ENCODE data around the gene PRR36. TPM values are rescaled to one million over a fixed set of nuclear protein-coding genes. Genes with fewer than 3 reads are reported as not detected.
A peak's percentile ranks its signal among the peaks of the same experiment; 100 is the strongest.

The PRR36 gene
- total RNA-seq, 1 experiment from 2014 or later = 3.3 TPM

GRCh38 chr19:7829166-7829520 is 45.0 kb downstream of the PRR36 start:
- no TSS peak for BruUV-seq (replicated peaks)
- CTCF ChIA-PET = no interaction called here

GRCh38 chr19:7823686-7824301 is 50.4 kb downstream of the PRR36 start:
- DNase-seq (ENCODE audit: low spot score) = no peak
- TF ChIP-seq CTCF (conservative IDR thresholded peaks at IDR 0.05; ENCODE audit: low read depth, low read length) = no peak
- TF ChIP-seq EZH2 (IDR thresholded peaks at IDR 0.05; ENCODE audit: borderline replicate concordance, low read depth, low read length, poor library complexity, severe bottlenecking) = no peak
- Histone ChIP-seq H3K4me3 (ENCODE audit: low read depth, low read length, poor library complexity, severe bottlenecking) (no peak overlapping the region), H3K9me3 (ENCODE audit: low read depth, low read length, poor library complexity, severe bottlenecking) (no peaks in the 10 kb centered on the region), H3K36me3 (ENCODE audit: insufficient read depth, low read length, poor library complexity, severe bottlenecking) (no peaks in the 10 kb centered on the region), H3K4me1 (ENCODE audit: insufficient read depth, low read length, poor library complexity, severe bottlenecking) (no peaks in the 10 kb centered on the region), H3K27ac (ENCODE audit: low read depth, low read length, poor library complexity, severe bottlenecking) (no peak overlapping the region), H3K27me3 (replicated peaks; ENCODE audit: insufficient read depth, low read depth, low read length, poor library complexity) (no peaks in the 10 kb centered on the region)
- no TSS peak for BruUV-seq (replicated peaks)
- intact Hi-C loops (cut with micrococcal nuclease; ENCODE audit: unreplicated experiment) = no loop called here
- CTCF ChIA-PET = no interaction called here
- POLR2A ChIA-PET (ENCODE audit: low non-redundant PET) = no interaction called here

More at GRCh38 chr19:7829166-7829520, 45.0 kb downstream of the PRR36 start:
- peak; percentile 18 for DNase-seq (ENCODE audit: low spot score)
- intact Hi-C loops (cut with micrococcal nuclease; ENCODE audit: unreplicated experiment) = no loop called here
- POLR2A ChIA-PET (ENCODE audit: low non-redundant PET) = no interaction called here
- TF ChIP-seq EZH2 (IDR thresholded peaks at IDR 0.05; ENCODE audit: borderline replicate concordance, low read depth, low read length, poor library complexity, severe bottlenecking) (no peak), CTCF (conservative IDR thresholded peaks at IDR 0.05; ENCODE audit: low read depth, low read length) (no peak)
- H3K27ac ChIP-seq (ENCODE audit: low read depth, low read length, poor library complexity, severe bottlenecking) = no peak overlapping the region
- H3K27me3 ChIP-seq (replicated peaks; ENCODE audit: insufficient read depth, low read depth, low read length, poor library complexity) = no peaks in the 10 kb centered on the region
- H3K36me3 ChIP-seq (ENCODE audit: insufficient read depth, low read length, poor library complexity, severe bottlenecking) = no peaks in the 10 kb centered on the region
- peak overlapping the region; percentile 59 for H3K4me3 ChIP-seq (ENCODE audit: low read depth, low read length, poor library complexity, severe bottlenecking)
- H3K4me1 ChIP-seq (ENCODE audit: insufficient read depth, low read length, poor library complexity, severe bottlenecking) = peaks cover 9% of the 10 kb centered on the region
- no peaks in the 10 kb centered on the region for H3K9me3 ChIP-seq (ENCODE audit: low read depth, low read length, poor library complexity, severe bottlenecking)

GRCh38 chr19:7822910-7823515 is 51.2 kb downstream of the PRR36 start:
- no peak for DNase-seq (ENCODE audit: low spot score)
- H3K4me1 ChIP-seq (ENCODE audit: insufficient read depth, low read length, poor library complexity, severe bottlenecking) = no peaks in the 10 kb centered on the region
- TF ChIP-seq EZH2 (IDR thresholded peaks at IDR 0.05; ENCODE audit: borderline replicate concordance, low read depth, low read length, poor library complexity, severe bottlenecking) = no peak
- no peak for TF ChIP-seq CTCF (conservative IDR thresholded peaks at IDR 0.05; ENCODE audit: low read depth, low read length)
- no peaks in the 10 kb centered on the region for H3K27me3 ChIP-seq (replicated peaks; ENCODE audit: insufficient read depth, low read depth, low read length, poor library complexity)
- ChIA-PET POLR2A (ENCODE audit: low non-redundant PET) (no interaction called here), CTCF (no interaction called here)
- H3K9me3 ChIP-seq (ENCODE audit: low read depth, low read length, poor library complexity, severe bottlenecking) = no peaks in the 10 kb centered on the region
- H3K4me3 ChIP-seq (ENCODE audit: low read depth, low read length, poor library complexity, severe bottlenecking) = no peak overlapping the region
- no peak overlapping the region for H3K27ac ChIP-seq (ENCODE audit: low read depth, low read length, poor library complexity, severe bottlenecking)
- intact Hi-C loops (cut with micrococcal nuclease; ENCODE audit: unreplicated experiment) = no loop called here
- no peaks in the 10 kb centered on the region for H3K36me3 ChIP-seq (ENCODE audit: insufficient read depth, low read length, poor library complexity, severe bottlenecking)
- no TSS peak for BruUV-seq (replicated peaks)

Measured in A673 (cell line).